K562 (cell line): ENCODE results near the gene ATXN7L1.

Experiments used
- CBFB ChIP-seq: sonication (generic); formaldehyde crosslinking; IDR thresholded peaks from 2 replicates; pipeline ENCODE4 v1.4.0; 2020; ENCODE audit warnings: mild to moderate bottlenecking, missing genetic modification reagents
- E2F1 ChIP-seq: sonication (generic); formaldehyde crosslinking; IDR thresholded peaks from 2 replicates; pipeline ENCODE4 v1.8.1; 2023; ENCODE audit warnings: mild to moderate bottlenecking, missing genetic modification reagents, moderate library complexity
- EZH2 ChIP-seq: IDR thresholded peaks from 2 replicates; pipeline ENCODE4 v1.6.1; 2012; ENCODE audit warnings: low read depth, mild to moderate bottlenecking, inconsistent platforms, low read length, borderline replicate concordance
- GABPA ChIP-seq: fragments of 200-800 bp; sonication (Bioruptor generic); conservative IDR thresholded peaks from 2 replicates; pipeline ENCODE4 v1.6.1; 2016; ENCODE audit warnings: low read depth, missing genetic modification characterization, missing compliant biosample characterization
- MEF2D ChIP-seq: conservative IDR thresholded peaks from 2 replicates; pipeline ENCODE4 v1.6.1; 2016; ENCODE audit warnings: low read depth, missing genetic modification characterization, missing compliant biosample characterization
- POLR2A ChIP-seq: fragments of 450-650 bp; conservative IDR thresholded peaks from 2 replicates; pipeline ENCODE4 v1.6.1; 2016
- RAD21 ChIP-seq, 2 experiments: fragments of 250-450 bp in 1 of 2; fragments of 450-650 bp in 1 of 2; sonication (Bioruptor Pico) in 1 of 2; formaldehyde crosslinking in 1 of 2; IDR thresholded peaks in 1 of 2; conservative IDR thresholded peaks in 1 of 2; 2 replicates each; pipeline versions ENCODE4 v1.4.0 to v1.8.0; 2020 to 2022; ENCODE audit warnings: mild to moderate bottlenecking in 2 of 2, moderate library complexity in 1 of 2
- RFX5 ChIP-seq: IDR thresholded peaks from 2 replicates; pipeline ENCODE4 v1.6.1; 2011; ENCODE audit warnings: low read depth, mild to moderate bottlenecking, improper control_type of control experiment, low read length
- TFAP4 ChIP-seq: sonication (generic); formaldehyde crosslinking; IDR thresholded peaks from 2 replicates; pipeline ENCODE4 v1.8.0; 2022; ENCODE audit warnings: missing genetic modification reagents, mild to moderate bottlenecking, moderate library complexity, borderline replicate concordance
- YY1 ChIP-seq, 3 experiments: IDR thresholded peaks; 2 replicates each; pipeline ENCODE4 v1.6.1; 2011; ENCODE audit warnings: low read length in 2 of 3, mild to moderate bottlenecking in 2 of 3, moderate library complexity in 2 of 3, borderline replicate concordance in 1 of 3, control low read depth in 1 of 3, low read depth in 1 of 3; ENCODE audit not compliant: insufficient read depth in 3 of 3, insufficient replicate concordance in 2 of 3, control insufficient read depth in 1 of 3, insufficient read length in 1 of 3; ENCODE audit errors: extremely low read depth in 1 of 3
- ZBTB43 ChIP-seq: sonication (generic); formaldehyde crosslinking; IDR thresholded peaks from 2 replicates; pipeline ENCODE4 v1.8.0; 2023; ENCODE audit warnings: mild to moderate bottlenecking, missing genetic modification reagents
- ZFP1 ChIP-seq: fragments of 450-650 bp; formaldehyde crosslinking; IDR thresholded peaks from 2 replicates; pipeline ENCODE4 v1.4.0; 2020; ENCODE audit warnings: mild to moderate bottlenecking, mixed read lengths
- ZNF431 ChIP-seq: sonication (generic); formaldehyde crosslinking; IDR thresholded peaks from 2 replicates; pipeline ENCODE4 v1.8.0; 2022; ENCODE audit warnings: mild to moderate bottlenecking, missing genetic modification reagents

- TF ChIP-seq RFX5 (no peak), MEF2D (tag) (no peak), ZNF431 (CRISPR knock-in tag) (no peak), ZFP1 (CRISPR knock-in tag) (no peak), CBFB (no peak), POLR2A (no peak), TFAP4 (CRISPR knock-in tag) (no peak), EZH2 (no peak), GABPA (tag) (no peak), E2F1 (CRISPR knock-in tag) (no peak), ZBTB43 (CRISPR knock-in tag) (no peak), RAD21 (CRISPR knock-in tag; conservative IDR thresholded peaks at IDR 0.05 in 1 of 2, IDR thresholded peaks at IDR 0.05 in 1 of 2) (no peak), YY1 (IDR thresholded peaks at IDR 0.05; ENCODE audit: borderline replicate concordance in 1 of 3, control insufficient read depth in 1 of 3, extremely low read depth in 1 of 3, insufficient read depth in 3 of 3, insufficient read length in 1 of 3, insufficient replicate concordance in 2 of 3, low read depth in 1 of 3, low read length in 2 of 3) (no peak)
Measured at GRCh38 chr7:105751054-105751453, 125.3 kb downstream of the ATXN7L1 start.
